Trophoblast cell (in vitro differentiated cells and primary cell): ENCODE measurements around the gene RAP1GAP.

Source experiments
- DNase-seq, 2 donors: peaks; one replicate each; pipeline ENCODE4 v3.0.0-alpha.2; 2016
- H2AFZ ChIP-seq: 2 replicates; pipeline ENCODE4 v1.6.1; 2013; ENCODE audit warnings: low read length, moderate library complexity, mild to moderate bottlenecking; ENCODE audit not compliant: insufficient read depth, poor library complexity
- H2AK5ac ChIP-seq: 2 replicates; pipeline ENCODE4 v1.6.1; 2013; ENCODE audit warnings: mild to moderate bottlenecking, low read length
- H2BK120ac ChIP-seq: 2 replicates; pipeline ENCODE4 v1.6.1; 2013; ENCODE audit warnings: low read length, mild to moderate bottlenecking, moderate library complexity; ENCODE audit not compliant: insufficient read depth, poor library complexity
- H2BK12ac ChIP-seq: 2 replicates; pipeline ENCODE4 v1.6.1; 2013; ENCODE audit warnings: mild to moderate bottlenecking, low read length, moderate library complexity
- H2BK5ac ChIP-seq: 2 replicates; pipeline ENCODE4 v1.6.1; 2013; ENCODE audit warnings: low read length, low read depth, moderate library complexity, mild to moderate bottlenecking; ENCODE audit not compliant: poor library complexity
- H3K14ac ChIP-seq: 2 replicates; pipeline ENCODE4 v1.6.1; 2013; ENCODE audit warnings: mild to moderate bottlenecking, low read length
- H3K18ac ChIP-seq: 2 replicates; pipeline ENCODE4 v1.6.1; 2013; ENCODE audit warnings: mild to moderate bottlenecking, low read length
- H3K23ac ChIP-seq: 2 replicates; pipeline ENCODE4 v1.6.1; 2013; ENCODE audit warnings: low read length
- H3K27ac ChIP-seq: 2 replicates; pipeline ENCODE4 v1.5.1; 2013; ENCODE audit warnings: low read depth, mild to moderate bottlenecking, inconsistent platforms, low read length, moderate library complexity
- H3K27me3 ChIP-seq: 2 replicates; pipeline ENCODE4 v1.6.1; 2013; ENCODE audit warnings: inconsistent platforms, mild to moderate bottlenecking, low read length, moderate library complexity; ENCODE audit not compliant: insufficient read depth
- H3K36me3 ChIP-seq, 2 experiments: 1 replicate in 1 of 2; 2 replicates in 1 of 2; pipeline ENCODE4 v1.6.1; 2013; ENCODE audit warnings: low read length in 2 of 2, mild to moderate bottlenecking in 2 of 2, moderate library complexity in 1 of 2; ENCODE audit not compliant: insufficient read depth in 2 of 2, control insufficient read depth in 1 of 2
- H3K4ac ChIP-seq: 2 replicates; pipeline ENCODE4 v1.6.1; 2013; ENCODE audit warnings: low read depth, mild to moderate bottlenecking, low read length, moderate library complexity
- H3K4me1 ChIP-seq, 2 experiments: 1 replicate in 1 of 2; 2 replicates in 1 of 2; pipeline ENCODE4 v1.6.1; 2013; ENCODE audit warnings: low read length in 2 of 2, mild to moderate bottlenecking in 2 of 2, moderate library complexity in 1 of 2; ENCODE audit not compliant: insufficient read depth in 2 of 2, control insufficient read depth in 1 of 2
- H3K4me2 ChIP-seq: 2 replicates; pipeline ENCODE4 v1.6.1; 2013; ENCODE audit warnings: inconsistent platforms, mild to moderate bottlenecking, low read length, moderate library complexity
- H3K4me3 ChIP-seq: 2 replicates; pipeline ENCODE4 v1.5.1; 2013; ENCODE audit warnings: mild to moderate bottlenecking, low read depth, low read length, inconsistent platforms
- H3K79me1 ChIP-seq: one replicate; pipeline ENCODE4 v1.6.1; 2013; ENCODE audit warnings: low read length
- H3K79me2 ChIP-seq: 2 replicates; pipeline ENCODE4 v1.6.1; 2013; ENCODE audit warnings: low read length, mild to moderate bottlenecking; ENCODE audit not compliant: control insufficient read depth, insufficient read depth, poor library complexity
- H3K9ac ChIP-seq: 2 replicates; pipeline ENCODE4 v1.6.1; 2013; ENCODE audit warnings: mild to moderate bottlenecking, low read length
- H3K9me3 ChIP-seq: 2 replicates; pipeline ENCODE4 v1.6.1; 2013; ENCODE audit warnings: low read depth, mild to moderate bottlenecking, control low read depth, inconsistent platforms, low read length; ENCODE audit not compliant: insufficient read depth
- H4K12ac ChIP-seq: 2 replicates; pipeline ENCODE4 v1.6.1; 2013; ENCODE audit warnings: low read depth, mild to moderate bottlenecking, low read length, moderate library complexity
- H4K8ac ChIP-seq: 2 replicates; pipeline ENCODE4 v1.6.1; 2013; ENCODE audit warnings: low read depth, mild to moderate bottlenecking, low read length, moderate library complexity
- H4K91ac ChIP-seq: one replicate; pipeline ENCODE4 v1.6.1; 2013; ENCODE audit warnings: low read depth, mild to moderate bottlenecking, low read length, moderate library complexity
- WGBS: extraction: QIAGEN DNeasy Blood & Tissue Kit; methylation state at CpG from one replicate; pipeline ENCODE4 v1.1.7; 2013; ENCODE audit warnings: missing lambda C conversion rate; ENCODE audit not compliant: insufficient read length, insufficient coverage; ENCODE audit errors: extremely low coverage; 5-methylcytosine and 5-hydroxymethylcytosine counted together

RAP1GAP gene

GRCh38 chr1:21592086-21592865 is 76.9 kb downstream of the RAP1GAP start:
- Histone ChIP-seq H3K4me3 (no peak overlapping the region), H2BK12ac (no peak overlapping the region), H3K4ac (no peak overlapping the region), H4K8ac (no peak overlapping the region), H3K14ac (no peak overlapping the region), H3K79me2 (no peaks in the 10 kb centered on the region), H2AK5ac (no peak overlapping the region), H3K4me2 (no peak overlapping the region), H3K79me1 (no peaks in the 10 kb centered on the region), H3K9me3 (no peaks in the 10 kb centered on the region), H3K36me3 (no peaks in the 10 kb centered on the region), H3K4me1 (peaks cover 4 to 6% of the 10 kb centered on the region in 2 experiments), H3K9ac (no peak overlapping the region), H4K91ac (no peak overlapping the region), H3K27ac (no peak overlapping the region), H2AFZ (no peak overlapping the region), H2BK120ac (no peak overlapping the region), H3K27me3 (no peaks in the 10 kb centered on the region), H3K23ac (no peak overlapping the region), H4K12ac (no peak overlapping the region), H3K18ac (no peak overlapping the region), H2BK5ac (no peak overlapping the region)
- WGBS: no CpG with 5 or more reads among the region's 12 CpGs
- no peak for DNase-seq

- Histone ChIP-seq H3K79me1 (no peaks in the 10 kb centered on the region), H3K27ac (no peak overlapping the region), H4K8ac (no peak overlapping the region), H3K36me3 (no peaks in the 10 kb centered on the region), H3K18ac (no peak overlapping the region), H2BK120ac (no peak overlapping the region), H4K12ac (no peak overlapping the region), H2BK5ac (no peak overlapping the region), H3K4me2 (no peak overlapping the region), H3K9me3 (no peaks in the 10 kb centered on the region), H2BK12ac (no peak overlapping the region), H3K79me2 (no peaks in the 10 kb centered on the region), H3K23ac (no peak overlapping the region), H4K91ac (no peak overlapping the region), H2AK5ac (no peak overlapping the region), H3K4ac (no peak overlapping the region), H3K27me3 (no peaks in the 10 kb centered on the region), H3K9ac (no peak overlapping the region), H2AFZ (no peak overlapping the region), H3K14ac (no peak overlapping the region), H3K4me3 (no peak overlapping the region), H3K4me1 (peaks cover 4 to 8% of the 10 kb centered on the region in 2 experiments)
- no CpG with 5 or more reads among the region's 13 CpGs for WGBS
- no peak for DNase-seq
Observed at GRCh38 chr1:21590934-21591333, 78.2 kb downstream of the RAP1GAP start.

GRCh38 chr1:21590126-21590880 is 78.9 kb downstream of the RAP1GAP start:
- H3K23ac ChIP-seq: no peak overlapping the region
- no peak overlapping the region for H3K4me3 ChIP-seq
- no peak overlapping the region for H2BK5ac ChIP-seq
- no peak overlapping the region for H2BK12ac ChIP-seq
- H3K79me1 ChIP-seq: no peaks in the 10 kb centered on the region
- peaks cover 4 to 8% of the 10 kb centered on the region in 2 experiments for H3K4me1 ChIP-seq
- no peak overlapping the region for H2AK5ac ChIP-seq
- no peak overlapping the region for H3K4ac ChIP-seq
- H3K9ac ChIP-seq: no peak overlapping the region
- DNase-seq: no peak
- H3K27ac ChIP-seq: no peak overlapping the region
- no peaks in the 10 kb centered on the region for H3K27me3 ChIP-seq
- no peak overlapping the region for H4K91ac ChIP-seq
- no peak overlapping the region for H3K14ac ChIP-seq
- no CpG with 5 or more reads among the region's 23 CpGs for WGBS
- no peak overlapping the region for H4K8ac ChIP-seq
- H3K9me3 ChIP-seq: no peaks in the 10 kb centered on the region
- no peak overlapping the region for H2AFZ ChIP-seq
- no peak overlapping the region for H3K18ac ChIP-seq
- no peak overlapping the region for H3K4me2 ChIP-seq
- H3K79me2 ChIP-seq: no peaks in the 10 kb centered on the region
- no peak overlapping the region for H2BK120ac ChIP-seq
- no peaks in the 10 kb centered on the region for H3K36me3 ChIP-seq
- no peak overlapping the region for H4K12ac ChIP-seq

GRCh38 chr1:21589618-21590017 is 79.5 kb downstream of the RAP1GAP start:
- Histone ChIP-seq H2AFZ (no peak overlapping the region), H3K27me3 (no peaks in the 10 kb centered on the region), H3K27ac (no peak overlapping the region), H3K4me1 (peaks cover 4 to 8% of the 10 kb centered on the region in 2 experiments), H3K23ac (no peak overlapping the region), H2BK5ac (no peak overlapping the region), H4K91ac (no peak overlapping the region), H3K9me3 (no peaks in the 10 kb centered on the region), H4K8ac (no peak overlapping the region), H3K4me2 (no peak overlapping the region), H3K4ac (no peak overlapping the region), H3K79me1 (no peaks in the 10 kb centered on the region), H3K36me3 (no peaks in the 10 kb centered on the region), H3K18ac (no peak overlapping the region), H2BK12ac (no peak overlapping the region), H3K9ac (no peak overlapping the region), H3K79me2 (no peaks in the 10 kb centered on the region), H2BK120ac (no peak overlapping the region), H3K4me3 (no peak overlapping the region), H4K12ac (no peak overlapping the region), H3K14ac (no peak overlapping the region), H2AK5ac (no peak overlapping the region)
- no peak for DNase-seq
- no CpG with 5 or more reads among the region's 5 CpGs for WGBS
